GM12892 (cell line): ENCODE results near the gene CORO6.

Source experiments
- POLR2A ChIP-seq: IDR thresholded peaks from 2 replicates; pipeline ENCODE4 v1.6.1; 2011; ENCODE audit warnings: low read depth, low read length, control low read depth
- POLR2AphosphoS5 ChIP-seq: IDR thresholded peaks from 2 replicates; pipeline ENCODE4 v1.6.1; 2011; ENCODE audit warnings: low read depth, low read length, control low read depth

DNA sequence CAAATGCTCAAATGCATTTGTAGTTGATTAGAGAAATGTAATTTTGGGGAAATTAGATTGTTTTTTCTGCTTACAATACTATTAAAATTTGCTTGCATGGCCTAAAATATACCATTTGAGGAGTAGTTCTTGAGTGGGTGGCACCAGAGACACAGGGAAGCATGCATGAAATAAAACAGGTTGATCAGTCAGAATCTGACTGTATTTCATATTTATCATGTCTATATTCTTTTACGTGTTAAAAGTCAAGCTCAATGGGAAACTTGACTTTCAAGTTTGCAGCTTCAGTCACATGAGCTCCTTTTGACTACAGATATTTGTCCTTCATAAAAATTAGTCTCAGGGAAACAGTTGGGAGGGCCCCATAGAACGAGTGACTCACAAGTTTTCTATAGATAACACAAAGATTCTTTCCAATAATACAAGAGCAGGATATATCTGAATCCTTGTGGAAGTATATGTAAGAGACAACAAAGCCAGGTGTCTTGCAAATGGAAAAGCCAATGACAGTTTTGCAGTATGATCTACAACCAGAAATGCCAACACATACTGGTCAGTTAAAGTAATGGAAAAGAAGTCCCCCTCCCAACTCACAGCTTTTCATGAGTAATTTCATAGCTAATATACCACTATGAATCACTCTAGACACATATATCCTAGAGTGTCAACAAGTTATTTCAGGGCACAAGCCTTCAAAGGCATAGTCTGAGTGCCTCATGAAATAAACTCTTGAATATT is 42.2 kb upstream of the CORO6 start:
- no peak for TF ChIP-seq POLR2A
- TF ChIP-seq POLR2AphosphoS5, result no peak
